ENCODE results near the gene DDX17. TPM values are rescaled to one million over a fixed set of nuclear protein-coding genes. Genes with fewer than 3 reads are reported as not detected.

DDX17 gene
- total RNA-seq, 1 experiment from 2014 or later = 529 TPM

DNA sequence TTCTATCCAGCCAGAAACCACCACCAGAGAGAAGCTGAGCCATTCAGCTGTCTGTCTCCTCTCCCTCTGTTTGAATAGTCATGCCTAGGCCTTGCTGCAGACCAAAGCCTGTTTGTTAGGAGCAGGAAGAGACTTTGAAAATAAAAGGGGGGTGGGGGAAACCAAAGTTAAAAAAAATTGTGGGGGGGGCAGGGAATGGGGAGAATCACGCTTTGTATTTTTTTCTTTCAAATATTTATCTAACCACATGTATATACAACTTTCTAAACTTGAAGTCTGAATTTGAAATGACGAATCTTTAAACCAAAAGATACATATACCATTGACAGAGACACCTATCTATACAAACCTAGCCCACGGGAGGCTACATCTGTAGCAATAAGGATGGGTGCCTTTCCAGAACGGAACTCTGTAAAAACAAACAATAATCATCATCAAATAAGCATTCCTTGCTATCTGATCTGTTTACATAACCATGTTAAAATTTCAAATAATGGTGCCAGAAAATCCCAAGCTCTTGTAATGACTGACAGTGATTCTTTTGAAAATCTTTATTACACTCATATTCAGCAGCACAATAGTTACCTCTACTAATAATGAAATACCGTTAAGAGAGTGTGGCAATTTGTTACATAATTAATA lies 14.3 kb downstream of the DDX17 start:
- no peaks in the 10 kb centered on the region for H3K79me1 ChIP-seq (ENCODE audit: insufficient read depth, low read depth, low read length, poor library complexity, severe bottlenecking)
- H3K14ac ChIP-seq (ENCODE audit: insufficient read depth, low read length) = no peak overlapping the region
- H2BK15ac ChIP-seq (ENCODE audit: low read depth, low read length) = no peak overlapping the region
- no peak overlapping the region for H3K4me3 Mint-ChIP-seq
- no peaks in the 10 kb centered on the region for H4K20me1 ChIP-seq (ENCODE audit: control insufficient read depth, insufficient read depth, insufficient read length)
- H3K9me3 Mint-ChIP-seq = no peaks in the 10 kb centered on the region
- no peak overlapping the region for H3K4ac ChIP-seq (ENCODE audit: low read depth, low read length)
- H3K56ac ChIP-seq (ENCODE audit: insufficient read length, low read depth, low read length) = no peak overlapping the region
- H2BK20ac ChIP-seq (ENCODE audit: low read depth, low read length, poor library complexity, severe bottlenecking) = no peak overlapping the region
- H3K23me2 ChIP-seq (ENCODE audit: insufficient read length, low read depth, low read length, poor library complexity, severe bottlenecking) = no peaks in the 10 kb centered on the region
- H3K9ac ChIP-seq (ENCODE audit: extremely low read depth, insufficient read length, low read length) = no peak overlapping the region
- H4K8ac ChIP-seq (replicated peaks; ENCODE audit: insufficient read length, low read depth, low read length) = no peak overlapping the region
- H3K27me3 Mint-ChIP-seq (ENCODE audit: low read depth) = no peaks in the 10 kb centered on the region
- H3K27me3 ChIP-seq (ENCODE audit: insufficient read depth, low read length) = no peaks in the 10 kb centered on the region
- H2BK120ac ChIP-seq (ENCODE audit: low read depth, low read length, poor library complexity, severe bottlenecking) = no peak overlapping the region
- no peak overlapping the region for H3K27ac ChIP-seq (ENCODE audit: insufficient read length, low read depth, low read length)
- TF ChIP-seq, protein P1, sequence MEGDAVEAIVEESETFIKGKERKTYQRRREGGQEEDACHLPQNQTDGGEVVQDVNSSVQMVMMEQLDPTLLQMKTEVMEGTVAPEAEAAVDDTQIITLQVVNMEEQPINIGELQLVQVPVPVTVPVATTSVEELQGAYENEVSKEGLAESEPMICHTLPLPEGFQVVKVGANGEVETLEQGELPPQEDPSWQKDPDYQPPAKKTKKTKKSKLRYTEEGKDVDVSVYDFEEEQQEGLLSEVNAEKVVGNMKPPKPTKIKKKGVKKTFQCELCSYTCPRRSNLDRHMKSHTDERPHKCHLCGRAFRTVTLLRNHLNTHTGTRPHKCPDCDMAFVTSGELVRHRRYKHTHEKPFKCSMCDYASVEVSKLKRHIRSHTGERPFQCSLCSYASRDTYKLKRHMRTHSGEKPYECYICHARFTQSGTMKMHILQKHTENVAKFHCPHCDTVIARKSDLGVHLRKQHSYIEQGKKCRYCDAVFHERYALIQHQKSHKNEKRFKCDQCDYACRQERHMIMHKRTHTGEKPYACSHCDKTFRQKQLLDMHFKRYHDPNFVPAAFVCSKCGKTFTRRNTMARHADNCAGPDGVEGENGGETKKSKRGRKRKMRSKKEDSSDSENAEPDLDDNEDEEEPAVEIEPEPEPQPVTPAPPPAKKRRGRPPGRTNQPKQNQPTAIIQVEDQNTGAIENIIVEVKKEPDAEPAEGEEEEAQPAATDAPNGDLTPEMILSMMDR (conservative IDR thresholded peaks at IDR 0.05) = no peak
- H2BK5ac ChIP-seq (ENCODE audit: insufficient read length, low read length) = no peak overlapping the region
- H3K18ac ChIP-seq (ENCODE audit: insufficient read length, low read depth, low read length) = no peak overlapping the region
- no peak overlapping the region for H3T11ph ChIP-seq (ENCODE audit: low read length)
- H4K5ac ChIP-seq (ENCODE audit: insufficient read length, low read depth, low read length) = no peak overlapping the region
- peaks cover 75 to 95% (median 92%) of the 10 kb centered on the region in 3 experiments for H3K36me3 Mint-ChIP-seq (ENCODE audit: insufficient read depth in 1 of 3, low read depth in 3 of 3)
- no CpG with 5 or more reads among the region's 5 CpGs for WGBS (ENCODE audit: extremely low coverage, insufficient read length, low lambda C conversion rate)
- peaks cover 14 to 34% of the 10 kb centered on the region in 2 experiments for H3K4me1 Mint-ChIP-seq
- H2BK12ac ChIP-seq (ENCODE audit: insufficient read length, low read depth, low read length) = no peak overlapping the region
- DNase-seq = no peak
- H3K4me2 ChIP-seq (ENCODE audit: insufficient read depth, insufficient read length, low read length) = no peak overlapping the region
- H3K4me1 ChIP-seq (ENCODE audit: insufficient read depth, low read length) = no peaks in the 10 kb centered on the region
- no peak overlapping the region for H2AFZ ChIP-seq (ENCODE audit: low read length)
- no peak overlapping the region for H2AK5ac ChIP-seq (ENCODE audit: insufficient read length, low read length)
- no peaks in the 10 kb centered on the region for H3K9me3 ChIP-seq (ENCODE audit: control insufficient read depth, low read depth, low read length)
- no peak overlapping the region for H4K91ac ChIP-seq (ENCODE audit: insufficient read length, low read depth, low read length)
- no peak overlapping the region for H3K23ac ChIP-seq (ENCODE audit: insufficient read length, low read depth, low read length)
- 0 out of 7 replicates have a peak overlapping the region, but pooled peaks of 1 of the 3 experiments have one; percentile 32 for H3K27ac Mint-ChIP-seq
- H3K79me2 ChIP-seq (ENCODE audit: insufficient read depth, low read length) = no peaks in the 10 kb centered on the region
